ENCODE results near the gene MRPS34.

Gene MRPS34

GRCh38 chr16:1781254-1781653 lies 8.3 kb upstream of the MRPS34 start:
- DNase-seq, result no peak

- DNase-seq, result no peak
Observed at GRCh38 chr16:1780677-1781072, 7.7 kb upstream of the MRPS34 start.

GRCh38 chr16:1779741-1780676 lies 7.1 kb upstream of the MRPS34 start:
- DNase-seq, result no peak

- DNase-seq, result no peak
Observed at GRCh38 chr16:1779234-1779701, 6.3 kb upstream of the MRPS34 start.

GRCh38 chr16:1778200-1779179 lies 5.6 kb upstream of the MRPS34 start:
- no peak for DNase-seq

- peak; percentile 3 for DNase-seq
Observed at GRCh38 chr16:1777375-1778199, 4.7 kb upstream of the MRPS34 start.

GRCh38 chr16:1776991-1777374 lies 4.0 kb upstream of the MRPS34 start:
- peak; percentile 3 for DNase-seq

- DNase-seq, result no peak
Observed at GRCh38 chr16:1776672-1776955, 3.7 kb upstream of the MRPS34 start.

GRCh38 chr16:1775846-1776671 lies 3.1 kb upstream of the MRPS34 start:
- no peak for DNase-seq

- DNase-seq, result no peak
Observed at GRCh38 chr16:1775006-1775845, 2.3 kb upstream of the MRPS34 start.

- no peak for DNase-seq
Observed at GRCh38 chr16:1774448-1774780, 1.5 kb upstream of the MRPS34 start.

GRCh38 chr16:1773703-1774447 lies 941 bp upstream of the MRPS34 start:
- no peak for DNase-seq

GRCh38 chr16:1772362-1772907 lies 499 bp downstream of the MRPS34 start, which contains the start of gene EME2:
Gene EME2 (plus strand): TSS chr16:1772810. CDS start chr16:1773228, 418 bp downstream.
- DNase-seq, result peak; percentile 63

- DNase-seq, result no peak
Observed at GRCh38 chr16:1771864-1772361, 1.0 kb downstream of the MRPS34 start.

- peak; percentile 80 for DNase-seq
Observed at GRCh38 chr16:1771188-1771863, 1.6 kb downstream of the MRPS34 start, which contains the start of gene NME3. Gene NME3 (minus strand): TSS chr16:1771543. CDS start chr16:1771534, 9 bp downstream.

GRCh38 chr16:1770328-1771187 lies 2.4 kb downstream of the MRPS34 start:
- DNase-seq, result peak; percentile 60

- no peak for DNase-seq
Observed at GRCh38 chr16:1769402-1770300, 3.3 kb downstream of the MRPS34 start.

Measured in stimulated activated CD4-positive, alpha-beta T cell treated with anti-CD3 and anti-CD28 coated beads, Interleukin-4, amount 100 ng/mL, for 24 hours (primary cell).